GM18505 (cell line): ENCODE results near the gene LRP2.

ENCODE experiments used
- ATAC-seq: cut with Tn5 transposase; IDR thresholded peaks from one replicate; pipeline ENCODE4 v1.9.1; 2021; ENCODE audit not compliant: unreplicated experiment
- POLR2A ChIP-seq: IDR thresholded peaks from 4 replicates; pipeline ENCODE4 v1.6.1; 2011; ENCODE audit warnings: borderline replicate concordance; ENCODE audit not compliant: insufficient read depth, insufficient read length; ENCODE audit errors: extremely low read depth

Gene LRP2

DNA sequence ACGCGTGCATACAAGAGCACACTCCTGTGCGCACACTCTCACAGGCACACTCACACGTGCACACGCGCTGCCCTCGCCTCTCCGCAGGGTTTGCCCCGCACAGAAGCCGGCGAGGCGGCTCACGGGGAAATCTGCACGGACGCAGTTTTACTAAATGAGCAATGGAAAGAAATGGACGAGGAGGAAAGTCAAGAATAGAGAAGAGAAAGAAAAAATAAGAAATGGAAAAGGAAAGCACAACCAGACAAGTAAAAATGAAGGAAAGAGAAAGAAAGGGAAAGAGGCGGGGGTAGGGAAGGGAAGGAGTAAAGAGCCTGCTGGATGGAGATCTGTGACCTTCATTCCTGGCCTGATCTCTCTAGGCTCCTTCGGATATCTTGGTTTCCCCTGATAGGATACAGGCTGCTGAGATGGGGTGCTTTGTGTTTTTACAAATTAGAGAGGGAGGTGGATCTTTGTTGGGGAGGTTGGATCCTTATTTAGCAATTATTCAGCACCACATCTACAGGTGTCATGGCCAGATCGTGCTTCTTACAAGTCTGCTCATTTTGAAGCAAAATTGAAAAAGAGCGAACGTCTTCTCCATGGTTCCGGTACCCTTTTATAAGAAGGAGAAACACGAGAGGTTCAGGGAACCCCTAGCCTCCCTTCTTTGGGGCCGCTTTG lies 693 bp upstream of the LRP2 start:
- ATAC-seq, result no peak

GRCh38 chr2:169361706-169362117 lies 622 bp downstream of the LRP2 start:
- ATAC-seq, result no peak
- no peak for TF ChIP-seq POLR2A

More for the DNA sequence above, 693 bp upstream of the LRP2 start:
- TF ChIP-seq POLR2A, result no peak

- no peak for TF ChIP-seq POLR2A
- no peak for ATAC-seq
Measured at GRCh38 chr2:169360984-169361705, 1.2 kb downstream of the LRP2 start.

DNA sequence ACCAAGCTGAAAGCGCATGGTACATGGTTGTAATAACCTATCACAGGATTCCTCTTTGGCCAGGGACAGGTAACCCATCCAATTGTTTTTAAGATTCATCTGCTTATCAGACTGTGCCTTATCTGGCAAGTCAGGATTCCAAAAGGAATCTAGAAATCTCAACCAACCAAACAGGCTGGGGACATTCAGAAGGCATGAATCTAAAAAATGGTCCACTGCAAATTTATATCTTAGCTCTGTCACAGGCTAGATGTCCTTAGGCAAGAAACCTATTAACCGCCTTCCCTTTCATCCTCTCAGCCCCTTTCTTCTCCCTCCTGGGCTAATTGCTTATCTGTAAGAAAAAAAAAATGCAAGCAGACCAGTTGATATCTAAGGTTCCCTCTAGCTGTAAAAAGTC lies 4.3 kb downstream of the LRP2 start:
- ATAC-seq, result no peak
- no peak for TF ChIP-seq POLR2A

DNA sequence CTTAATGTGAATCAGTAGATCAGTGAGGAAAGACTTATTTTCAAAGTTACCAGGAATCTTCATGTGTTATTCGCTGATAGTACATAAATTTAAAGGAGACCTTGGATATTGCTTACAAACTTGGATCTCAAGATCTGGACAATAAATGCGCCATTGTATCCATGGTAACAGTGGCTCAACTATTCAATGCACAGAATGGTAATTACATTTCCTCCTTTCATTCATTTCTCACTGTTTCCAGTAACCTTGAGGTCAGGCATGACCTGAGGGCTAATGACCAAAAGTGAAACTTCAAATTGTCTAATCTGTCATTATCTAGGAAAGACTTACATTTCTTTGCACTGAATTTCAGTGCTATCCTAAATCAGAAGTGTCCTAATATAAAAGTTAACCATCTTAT lies 8.1 kb downstream of the LRP2 start:
- no peak for TF ChIP-seq POLR2A
- ATAC-seq, result no peak

DNA sequence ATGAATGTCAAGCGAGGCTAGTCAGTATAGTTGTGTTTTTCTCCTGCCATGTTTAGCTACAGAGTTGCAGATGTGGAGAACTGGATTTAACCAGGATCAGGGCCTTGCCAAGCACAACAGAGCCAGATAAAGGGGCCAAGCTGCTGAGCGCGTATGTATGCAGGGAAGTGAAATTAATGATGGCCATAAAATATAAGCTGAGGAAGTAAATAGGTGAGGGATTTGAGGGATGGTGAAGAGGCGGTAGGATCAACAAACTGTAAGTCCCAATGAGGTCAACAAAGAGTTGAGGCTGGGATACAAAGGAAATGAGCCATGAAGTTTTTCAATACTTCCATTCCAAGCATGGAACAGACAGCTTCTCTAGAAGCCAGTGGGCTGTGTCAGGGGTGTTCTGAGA lies 10.6 kb downstream of the LRP2 start:
- no peak for TF ChIP-seq POLR2A
- ATAC-seq, result no peak

DNA sequence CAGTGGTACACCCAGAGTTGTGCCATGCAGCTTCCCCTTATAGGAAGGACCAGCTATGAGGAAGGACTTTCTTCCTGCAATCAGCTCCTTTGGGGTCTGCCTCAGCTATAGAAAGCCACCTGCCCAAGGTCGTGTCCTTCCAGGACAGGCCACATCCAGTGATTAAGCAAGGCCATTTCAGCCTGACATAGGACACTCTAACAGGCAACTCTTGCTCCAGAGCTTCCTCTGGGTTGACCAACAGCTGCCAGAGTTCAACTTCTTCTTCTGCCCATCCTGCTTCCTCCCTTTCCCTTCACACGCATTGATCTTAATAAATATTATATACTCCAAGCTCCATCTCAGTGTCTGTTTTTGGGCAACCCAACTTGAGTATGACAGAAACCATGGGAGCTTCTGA lies 12.8 kb downstream of the LRP2 start:
- no peak for ATAC-seq
- no peak for TF ChIP-seq POLR2A

DNA sequence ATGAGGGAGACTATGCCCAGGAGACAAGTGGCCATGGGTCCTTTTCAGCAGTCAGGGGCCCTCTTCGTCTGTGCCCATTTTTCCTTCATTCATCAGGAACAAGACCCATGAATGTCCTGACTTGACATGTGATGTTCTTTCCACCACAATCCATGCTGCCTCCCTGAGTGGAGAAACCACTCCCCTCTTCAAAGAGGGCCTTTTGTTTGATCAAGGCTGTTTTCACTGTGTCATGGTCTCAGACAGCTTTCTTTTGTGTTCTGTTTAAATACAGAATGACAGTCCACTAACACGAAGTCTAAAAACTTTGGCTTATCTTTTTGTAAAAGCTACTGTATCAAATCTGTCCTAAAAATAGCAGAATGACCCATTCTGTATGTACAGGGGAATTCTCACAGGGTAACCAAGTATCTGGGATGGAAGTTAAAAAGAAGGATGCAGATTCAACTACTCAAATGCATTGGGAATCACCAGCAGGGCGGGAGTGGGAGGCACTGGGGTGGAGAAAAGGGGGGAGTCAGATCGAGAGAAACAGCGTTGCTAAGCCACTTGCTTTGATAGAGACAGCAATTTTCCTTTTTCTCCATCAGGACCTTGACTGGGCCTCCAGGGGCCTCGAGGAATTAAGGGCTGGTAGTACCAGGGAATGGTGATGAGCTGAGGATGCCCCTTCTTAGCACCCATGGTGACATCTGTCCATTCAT lies 13.9 kb downstream of the LRP2 start:
- TF ChIP-seq POLR2A, result no peak
- no peak for ATAC-seq

DNA sequence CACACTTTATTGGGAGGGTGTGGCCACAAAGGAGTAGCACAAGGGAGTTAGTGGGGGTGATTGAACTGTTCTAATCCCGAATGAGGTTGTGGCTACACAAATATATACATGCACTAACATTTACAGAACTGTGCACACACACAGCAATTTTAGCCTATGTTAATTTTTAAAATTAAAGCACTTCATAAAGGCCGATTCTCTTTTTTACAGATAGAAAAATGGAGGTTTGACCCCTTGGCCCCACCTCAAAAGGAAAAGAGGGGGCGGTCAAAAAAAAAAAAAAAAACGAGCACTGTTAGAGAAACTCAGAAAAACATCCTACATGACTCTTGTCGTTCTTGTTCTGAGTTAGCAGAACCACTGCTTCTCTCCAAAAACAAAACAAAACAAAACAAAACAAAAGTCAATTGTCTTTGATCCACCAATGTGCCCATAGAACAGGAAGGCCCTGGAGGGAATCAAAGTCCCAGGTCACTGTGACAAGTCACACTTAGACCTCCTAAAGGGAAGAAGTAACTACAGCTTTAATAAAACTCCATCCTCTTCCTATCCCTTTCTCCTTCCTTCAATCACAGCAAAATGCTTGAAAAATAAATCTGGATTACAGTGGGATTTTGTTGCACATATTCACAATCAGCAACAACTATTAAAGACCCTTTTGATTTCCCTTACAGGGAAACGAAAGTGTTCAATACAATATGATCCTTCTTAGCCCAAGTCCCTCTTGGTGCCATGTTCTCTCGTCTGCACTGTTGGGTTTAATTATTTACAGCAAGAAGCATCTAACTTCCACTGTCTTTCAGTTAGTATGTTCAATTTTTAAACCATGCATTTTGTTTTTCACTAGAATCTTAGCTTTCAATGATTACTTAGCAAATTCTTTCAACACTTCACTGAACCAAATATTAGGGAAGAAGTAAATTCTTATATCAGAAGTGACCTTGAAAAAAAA lies 16.6 kb downstream of the LRP2 start:
- TF ChIP-seq POLR2A, result no peak
- ATAC-seq, result no peak

DNA sequence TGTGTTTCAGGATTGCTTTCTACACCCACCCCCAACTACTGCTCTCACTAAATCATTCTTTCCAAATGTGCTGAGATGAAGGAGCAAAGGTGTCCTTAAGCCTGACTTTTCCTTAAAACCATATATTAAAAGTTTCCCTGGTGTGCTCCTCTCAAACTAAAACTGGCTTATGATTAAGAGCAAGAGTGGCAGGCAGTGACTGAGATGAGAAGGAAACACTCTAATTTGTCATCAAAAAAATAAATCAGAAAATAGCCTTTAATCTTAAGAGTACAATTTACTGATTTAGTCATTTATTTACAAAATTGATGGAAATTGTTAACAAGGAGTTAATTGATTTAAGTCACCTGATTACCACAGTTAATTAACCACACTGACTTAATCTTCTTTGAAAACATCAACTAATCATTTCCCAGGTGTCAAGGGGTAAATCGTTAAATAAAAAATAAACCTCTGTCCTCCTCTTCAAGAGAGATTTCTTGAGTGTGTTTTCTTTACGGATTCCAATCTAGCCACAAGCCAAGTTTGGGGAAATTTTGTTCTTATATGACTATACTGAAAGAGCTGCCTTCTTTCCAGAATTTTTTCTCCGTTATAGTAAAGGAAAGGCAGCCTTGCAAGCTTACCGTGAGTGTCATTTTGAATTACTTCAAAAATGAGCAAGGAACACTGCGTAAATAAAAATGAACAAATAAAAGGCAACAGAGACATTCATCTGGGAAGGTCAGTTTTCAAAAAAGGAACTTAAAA lies 17.4 kb downstream of the LRP2 start:
- no peak for TF ChIP-seq POLR2A
- ATAC-seq, result no peak

GRCh38 chr2:169343202-169343601 lies 19.1 kb downstream of the LRP2 start:
- ATAC-seq, result no peak
- no peak for TF ChIP-seq POLR2A

GRCh38 chr2:169339657-169340056 lies 22.7 kb downstream of the LRP2 start:
- ATAC-seq, result no peak
- TF ChIP-seq POLR2A, result no peak
